Measurements from ENCODE around the gene MRPS34.

MRPS34 gene

GRCh38 chr16:1769402-1770300 is 3.3 kb downstream of the MRPS34 start:
- DNase-seq (ENCODE audit: low read depth): no peak
- no peak for TF ChIP-seq CTCF (IDR thresholded peaks at IDR 0.05; ENCODE audit: low read length, missing control alignments)
- peak overlapping the region; percentile 74 for H3K4me3 ChIP-seq (replicated peaks; ENCODE audit: low read depth, low read length)

GRCh38 chr16:1768767-1769401 is 4.0 kb downstream of the MRPS34 start:
- no peak overlapping the region for H3K4me3 ChIP-seq (replicated peaks; ENCODE audit: low read depth, low read length)
- TF ChIP-seq CTCF (IDR thresholded peaks at IDR 0.05; ENCODE audit: low read length, missing control alignments): no peak
- no peak for DNase-seq (ENCODE audit: low read depth)

- DNase-seq (ENCODE audit: low read depth): no peak
- TF ChIP-seq CTCF (IDR thresholded peaks at IDR 0.05; ENCODE audit: low read length, missing control alignments): no peak
- H3K4me3 ChIP-seq (replicated peaks; ENCODE audit: low read depth, low read length): no peak overlapping the region
Measured at GRCh38 chr16:1768061-1768766, 4.7 kb downstream of the MRPS34 start.

DNA sequence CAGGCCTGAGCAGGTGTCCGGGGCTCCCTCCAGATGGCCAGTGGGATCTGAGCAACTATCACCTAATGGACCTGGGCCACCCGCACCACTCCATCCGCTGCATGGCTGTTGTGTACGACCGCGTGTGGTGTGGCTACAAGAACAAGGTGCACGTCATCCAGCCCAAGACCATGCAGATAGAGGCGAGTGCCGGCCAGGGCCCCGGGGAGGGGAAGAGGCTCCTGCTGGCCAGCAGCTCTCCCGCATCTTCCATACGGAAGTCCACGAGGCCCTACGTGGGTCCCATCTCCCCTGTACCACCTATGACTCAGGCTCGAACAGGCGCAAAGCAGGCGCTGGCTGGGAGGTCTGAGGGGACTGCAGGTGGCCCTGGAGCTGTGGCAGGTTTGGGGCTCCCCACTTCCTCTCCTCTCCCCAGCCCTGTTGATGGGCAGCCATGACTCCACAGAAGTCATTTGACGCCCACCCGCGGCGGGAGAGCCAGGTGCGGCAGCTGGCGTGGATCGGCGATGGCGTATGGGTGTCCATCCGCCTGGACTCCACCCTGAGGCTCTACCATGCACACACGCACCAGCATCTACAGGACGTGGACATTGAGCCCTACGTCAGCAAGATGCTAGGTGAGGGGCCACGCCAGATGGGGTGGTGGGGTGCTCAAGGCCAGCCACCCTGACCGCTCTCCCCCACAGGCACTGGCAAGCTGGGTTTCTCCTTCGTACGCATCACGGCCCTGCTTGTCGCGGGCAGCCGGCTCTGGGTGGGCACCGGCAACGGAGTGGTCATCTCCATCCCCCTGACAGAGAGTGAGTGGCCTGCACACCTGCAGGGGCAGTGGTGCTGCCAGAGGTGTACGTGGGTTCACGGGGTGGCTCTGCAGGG is 5.6 kb downstream of the MRPS34 start:
- TF ChIP-seq CTCF (IDR thresholded peaks at IDR 0.05; ENCODE audit: low read length, missing control alignments): no peak
- H3K4me3 ChIP-seq (replicated peaks; ENCODE audit: low read depth, low read length): no peak overlapping the region
- no peak for DNase-seq (ENCODE audit: low read depth)

- no peak for DNase-seq (ENCODE audit: low read depth)
- H3K4me3 ChIP-seq (replicated peaks; ENCODE audit: low read depth, low read length): no peak overlapping the region
- no peak for TF ChIP-seq CTCF (IDR thresholded peaks at IDR 0.05; ENCODE audit: low read length, missing control alignments)
Measured at GRCh38 chr16:1766701-1767100, 6.2 kb downstream of the MRPS34 start.

DNA sequence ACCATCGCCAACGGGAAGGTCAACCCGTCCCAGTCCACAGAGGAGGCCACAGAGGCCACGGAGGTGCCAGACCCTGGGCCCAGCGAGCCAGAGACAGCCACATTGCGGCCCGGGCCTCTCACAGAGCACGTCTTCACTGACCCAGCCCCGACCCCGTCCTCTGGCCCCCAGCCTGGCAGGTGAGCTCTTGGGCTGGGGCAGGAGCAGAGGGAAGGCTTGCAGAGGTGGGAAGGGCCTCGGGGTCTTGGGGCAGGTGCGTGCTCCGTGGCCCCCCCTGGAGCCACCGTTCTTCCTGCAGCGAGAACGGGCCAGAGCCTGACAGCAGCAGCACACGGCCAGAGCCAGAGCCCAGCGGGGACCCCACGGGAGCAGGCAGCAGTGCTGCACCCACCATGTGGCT is 6.7 kb downstream of the MRPS34 start:
- TF ChIP-seq CTCF (IDR thresholded peaks at IDR 0.05; ENCODE audit: low read length, missing control alignments): no peak
- no peak for DNase-seq (ENCODE audit: low read depth)
- H3K4me3 ChIP-seq (replicated peaks; ENCODE audit: low read depth, low read length): no peak overlapping the region
